OCI-LY1 (cell line): ENCODE measurements around the gene SEMA3C.

Experiments used
- H2AFZ ChIP-seq: fragments of 200-600 bp; sonication (generic), shearing (Covaris generic); 2 replicates; pipeline ENCODE4 v1.6.0; 2014; ENCODE audit warnings: antibody characterized with exemption, mild to moderate bottlenecking, low read length
- H3F3A ChIP-seq: fragments of 200-600 bp; sonication (generic), shearing (Covaris generic); 2 replicates; pipeline ENCODE4 v1.6.0; 2014; ENCODE audit warnings: mild to moderate bottlenecking, antibody characterized with exemption, low read length, moderate library complexity; ENCODE audit not compliant: insufficient read depth
- H3K27ac ChIP-seq: fragments of 200-600 bp; sonication (generic); 2 replicates; pipeline ENCODE4 v1.5.1; 2014; ENCODE audit warnings: low read length, mixed run types, mild to moderate bottlenecking, low read depth; ENCODE audit not compliant: poor library complexity, severe bottlenecking
- H3K27me3 ChIP-seq: fragments of 200-600 bp; sonication (generic); 2 replicates; pipeline ENCODE4 v1.6.0; 2014; ENCODE audit warnings: antibody characterized with exemption, mild to moderate bottlenecking, low read length, moderate library complexity; ENCODE audit not compliant: insufficient read depth
- H3K36me3 ChIP-seq: fragments of 200-600 bp; sonication (generic); 2 replicates; pipeline ENCODE4 v1.6.1; 2014; ENCODE audit warnings: mild to moderate bottlenecking, antibody characterized with exemption, low read length, moderate library complexity, mixed read lengths; ENCODE audit not compliant: insufficient read depth
- H3K4me1 ChIP-seq: fragments of 200-600 bp; sonication (generic); 2 replicates; pipeline ENCODE4 v1.5.1; 2014; ENCODE audit warnings: mild to moderate bottlenecking, low read length, moderate library complexity; ENCODE audit not compliant: insufficient read depth, severe bottlenecking
- H3K4me2 ChIP-seq: fragments of 200-600 bp; sonication (generic), shearing (Covaris generic); 2 replicates; pipeline ENCODE4 v1.6.1; 2014; ENCODE audit warnings: low read length
- H3K4me3 ChIP-seq: fragments of 200-600 bp; sonication (generic); 2 replicates; pipeline ENCODE4 v1.5.1; 2014; ENCODE audit warnings: low read length, low read depth, mild to moderate bottlenecking, mixed read lengths; ENCODE audit not compliant: poor library complexity, severe bottlenecking
- H3K79me2 ChIP-seq: fragments of 200-600 bp; shearing (Covaris generic); 2 replicates; pipeline ENCODE4 v1.6.1; 2016; ENCODE audit warnings: mixed run types, low read length, mixed read lengths; ENCODE audit not compliant: insufficient read depth
- H3K9ac ChIP-seq: fragments of 200-600 bp; sonication (generic), shearing (Covaris generic); 2 replicates; pipeline ENCODE4 v1.6.1; 2014; ENCODE audit warnings: mild to moderate bottlenecking, low read length, mixed read lengths
- H3K9me2 ChIP-seq: fragments of 200-600 bp; sonication (generic), shearing (Covaris generic); 2 replicates; pipeline ENCODE4 v1.6.1; 2014; ENCODE audit warnings: low read depth, mild to moderate bottlenecking, low read length, mixed read lengths
- H3K9me3 ChIP-seq: fragments of 200-600 bp; shearing (Covaris generic); 2 replicates; pipeline ENCODE4 v1.6.1; 2014; ENCODE audit warnings: low read length, mixed read lengths
- H4K20me1 ChIP-seq: fragments of 200-600 bp; sonication (generic), shearing (Covaris generic); 2 replicates; pipeline ENCODE4 v1.6.0; 2016; ENCODE audit warnings: mild to moderate bottlenecking, low read length; ENCODE audit not compliant: insufficient read depth
- EZH2 ChIP-seq: fragments of 200-600 bp; sonication (generic), shearing (Covaris generic); IDR thresholded peaks from 2 replicates; pipeline ENCODE4 v1.8.0; 2017; ENCODE audit warnings: borderline replicate concordance, mixed run types, mild to moderate bottlenecking, antibody characterized with exemption, low read length, moderate library complexity, mixed read lengths
- TF ChIP-seq, protein P1 (sequence below): fragments of 200-600 bp; sonication (generic), shearing (Covaris generic); IDR thresholded peaks from 2 replicates; pipeline ENCODE4 v1.5.1; 2017; ENCODE audit warnings: mild to moderate bottlenecking, antibody characterized with exemption, low read length, moderate library complexity, mixed read lengths

Gene SEMA3C

GRCh38 chr7:80787721-80788120 lies 131.1 kb downstream of the SEMA3C start:
- Histone ChIP-seq H3F3A (no peaks in the 10 kb centered on the region), H3K27me3 (no peaks in the 10 kb centered on the region), H4K20me1 (no peaks in the 10 kb centered on the region)

DNA sequence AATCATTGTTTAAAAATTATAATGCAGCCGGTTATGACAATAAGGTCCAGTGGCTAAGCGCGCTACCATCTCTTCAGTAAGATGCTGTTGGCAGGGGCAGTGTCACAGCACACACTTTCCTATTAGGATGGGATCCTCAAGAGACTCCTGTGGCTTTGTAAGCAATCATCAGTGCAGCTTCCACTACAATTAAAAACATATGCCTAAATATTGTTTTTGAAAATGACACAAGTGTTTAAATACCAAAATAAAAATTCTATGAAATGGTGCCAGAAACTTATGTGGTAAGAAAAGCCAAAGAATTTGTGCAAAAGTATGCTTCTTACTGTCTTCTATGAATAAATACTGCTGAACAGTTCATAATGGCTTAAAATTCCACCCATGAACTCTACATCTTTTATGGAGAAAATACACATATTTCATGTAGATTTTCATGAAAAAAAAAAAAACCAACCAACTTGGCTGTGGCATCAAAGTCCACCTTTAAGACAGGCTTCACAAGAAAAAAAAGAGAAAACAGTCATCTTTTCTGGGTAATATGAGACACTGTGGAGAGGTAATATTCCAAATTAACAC lies 132.8 kb downstream of the SEMA3C start:
- Histone ChIP-seq H4K20me1 (no peaks in the 10 kb centered on the region), H3K27me3 (no peaks in the 10 kb centered on the region), H3K79me2 (no peaks in the 10 kb centered on the region), H3K36me3 (no peaks in the 10 kb centered on the region), H3K9ac (no peak overlapping the region), H3K27ac (no peak overlapping the region), H3K4me2 (no peak overlapping the region), H3F3A (no peaks in the 10 kb centered on the region), H3K4me3 (no peak overlapping the region), H3K9me3 (no peaks in the 10 kb centered on the region), H3K4me1 (no peaks in the 10 kb centered on the region), H3K9me2 (no peaks in the 10 kb centered on the region), H2AFZ (no peak overlapping the region)
- TF ChIP-seq, protein P1, sequence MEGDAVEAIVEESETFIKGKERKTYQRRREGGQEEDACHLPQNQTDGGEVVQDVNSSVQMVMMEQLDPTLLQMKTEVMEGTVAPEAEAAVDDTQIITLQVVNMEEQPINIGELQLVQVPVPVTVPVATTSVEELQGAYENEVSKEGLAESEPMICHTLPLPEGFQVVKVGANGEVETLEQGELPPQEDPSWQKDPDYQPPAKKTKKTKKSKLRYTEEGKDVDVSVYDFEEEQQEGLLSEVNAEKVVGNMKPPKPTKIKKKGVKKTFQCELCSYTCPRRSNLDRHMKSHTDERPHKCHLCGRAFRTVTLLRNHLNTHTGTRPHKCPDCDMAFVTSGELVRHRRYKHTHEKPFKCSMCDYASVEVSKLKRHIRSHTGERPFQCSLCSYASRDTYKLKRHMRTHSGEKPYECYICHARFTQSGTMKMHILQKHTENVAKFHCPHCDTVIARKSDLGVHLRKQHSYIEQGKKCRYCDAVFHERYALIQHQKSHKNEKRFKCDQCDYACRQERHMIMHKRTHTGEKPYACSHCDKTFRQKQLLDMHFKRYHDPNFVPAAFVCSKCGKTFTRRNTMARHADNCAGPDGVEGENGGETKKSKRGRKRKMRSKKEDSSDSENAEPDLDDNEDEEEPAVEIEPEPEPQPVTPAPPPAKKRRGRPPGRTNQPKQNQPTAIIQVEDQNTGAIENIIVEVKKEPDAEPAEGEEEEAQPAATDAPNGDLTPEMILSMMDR, result no peak
- no peak for TF ChIP-seq EZH2

More at GRCh38 chr7:80787721-80788120, 131.1 kb downstream of the SEMA3C start:
- no peaks in the 10 kb centered on the region for H3K36me3 ChIP-seq
- no peaks in the 10 kb centered on the region for H3K4me1 ChIP-seq
- H3K9ac ChIP-seq, result no peak overlapping the region
- H3K79me2 ChIP-seq, result no peaks in the 10 kb centered on the region
- H2AFZ ChIP-seq, result no peak overlapping the region
- no peak overlapping the region for H3K4me2 ChIP-seq
- TF ChIP-seq, protein P1, result no peak
- TF ChIP-seq EZH2, result no peak
- H3K27ac ChIP-seq, result no peak overlapping the region
- no peaks in the 10 kb centered on the region for H3K9me2 ChIP-seq
- H3K4me3 ChIP-seq, result no peak overlapping the region
- H3K9me3 ChIP-seq, result no peaks in the 10 kb centered on the region

- Histone ChIP-seq H3K4me2 (no peak overlapping the region), H3K36me3 (no peaks in the 10 kb centered on the region), H3F3A (no peaks in the 10 kb centered on the region)
Observed at GRCh38 chr7:80785276-80785675, 133.6 kb downstream of the SEMA3C start.

More at GRCh38 chr7:80785276-80785675, 133.6 kb downstream of the SEMA3C start:
- no peaks in the 10 kb centered on the region for H3K9me3 ChIP-seq
- H2AFZ ChIP-seq, result no peak overlapping the region
- no peaks in the 10 kb centered on the region for H3K79me2 ChIP-seq
- H3K4me3 ChIP-seq, result no peak overlapping the region
- H3K9ac ChIP-seq, result no peak overlapping the region
- no peak overlapping the region for H3K27ac ChIP-seq
- TF ChIP-seq, protein P1, result no peak
- TF ChIP-seq EZH2, result no peak
- no peaks in the 10 kb centered on the region for H4K20me1 ChIP-seq
- H3K27me3 ChIP-seq, result no peaks in the 10 kb centered on the region
- H3K4me1 ChIP-seq, result no peaks in the 10 kb centered on the region
- H3K9me2 ChIP-seq, result no peaks in the 10 kb centered on the region
